GM11168 (cell line): ENCODE results near the gene HIRA.

Experiments
- in situ Hi-C: fragments of 300-500 bp; cut with MboI; formaldehyde crosslinking; loops from one replicate; pipeline ENCODE4 v1.12.0; 2022; ENCODE audit warnings: low sequenced_read_pairs; ENCODE audit not compliant: unreplicated experiment

The HIRA gene

GRCh38 chr22:19412923-19413322 lies 18.6 kb downstream of the HIRA start:
- in situ Hi-C loops: no loop called here

- in situ Hi-C loops: no loop called here
These were observed 19.1 kb downstream of the HIRA start for GRCh38 chr22:19412478-19412877.

- in situ Hi-C loops: no loop called here
These were observed 19.9 kb downstream of the HIRA start for GRCh38 chr22:19411690-19412045.

GRCh38 chr22:19410941-19411689 lies 20.4 kb downstream of the HIRA start:
- in situ Hi-C loops: no loop called here

GRCh38 chr22:19407649-19408606 lies 23.6 kb downstream of the HIRA start:
- in situ Hi-C loops: no loop called here

- in situ Hi-C loops: no loop called here
These were observed 24.7 kb downstream of the HIRA start for GRCh38 chr22:19406846-19407245.

- in situ Hi-C loops: no loop called here
These were observed 25.2 kb downstream of the HIRA start for GRCh38 chr22:19406281-19406811.

GRCh38 chr22:19405652-19406051 lies 25.9 kb downstream of the HIRA start:
- in situ Hi-C loops: no loop called here

- in situ Hi-C loops: no loop called here
These were observed 26.4 kb downstream of the HIRA start for GRCh38 chr22:19405133-19405532.

GRCh38 chr22:19404676-19405075 lies 26.9 kb downstream of the HIRA start:
- in situ Hi-C loops: no loop called here

- in situ Hi-C loops: no loop called here
These were observed 28.8 kb downstream of the HIRA start for GRCh38 chr22:19402642-19403191.

GRCh38 chr22:19401483-19401882 lies 30.1 kb downstream of the HIRA start:
- in situ Hi-C loops: no loop called here

GRCh38 chr22:19400881-19401280 lies 30.7 kb downstream of the HIRA start:
- in situ Hi-C loops: no loop called here

- in situ Hi-C loops: no loop called here
These were observed 32.9 kb downstream of the HIRA start for GRCh38 chr22:19398652-19399051.

GRCh38 chr22:19398206-19398605 lies 33.3 kb downstream of the HIRA start:
- in situ Hi-C loops: no loop called here

- in situ Hi-C loops: no loop called here
These were observed 33.8 kb downstream of the HIRA start for GRCh38 chr22:19397734-19398104.

GRCh38 chr22:19396934-19397733 lies 34.4 kb downstream of the HIRA start:
- in situ Hi-C loops: no loop called here

- in situ Hi-C loops: no loop called here
These were observed 35.0 kb downstream of the HIRA start for GRCh38 chr22:19396561-19396933.

GRCh38 chr22:19395276-19395675 lies 36.3 kb downstream of the HIRA start:
- in situ Hi-C loops: no loop called here
